CD4-positive, alpha-beta T cell treated with Interleukin-1 beta for 1 hour (primary cell): ENCODE results near the gene STRN.
"Not testable (repeated sequence)": the region's sequence is repeated elsewhere in the genome, so short reads cannot be mapped to it uniquely, and the experiment has no call there.

ENCODE experiments used
- DNase-seq, 2 donors: peaks; one replicate each; pipeline ENCODE4 v3.0.0-alpha.2; 2020 to 2022

The STRN gene

GRCh38 chr2:36824683-36825082 is 141.7 kb downstream of the STRN start:
- DNase-seq: not testable (repeated sequence)

GRCh38 chr2:36824273-36824672 is 142.1 kb downstream of the STRN start:
- no peak for DNase-seq

- DNase-seq: no peak
Observed at GRCh38 chr2:36823862-36824261, 142.5 kb downstream of the STRN start.

- DNase-seq: no peak
Observed at GRCh38 chr2:36820942-36821605, 145.3 kb downstream of the STRN start.

- DNase-seq: no peak
Observed at GRCh38 chr2:36819095-36819711, 147.1 kb downstream of the STRN start.

GRCh38 chr2:36818542-36818941 is 147.8 kb downstream of the STRN start:
- DNase-seq: no peak

- DNase-seq: no peak
Observed at GRCh38 chr2:36812196-36812595, 154.1 kb downstream of the STRN start.

- no peak for DNase-seq
Observed at GRCh38 chr2:36811071-36811470, 155.3 kb downstream of the STRN start.

- DNase-seq: no peak
Observed at GRCh38 chr2:36809069-36809445, 157.3 kb downstream of the STRN start.

DNA sequence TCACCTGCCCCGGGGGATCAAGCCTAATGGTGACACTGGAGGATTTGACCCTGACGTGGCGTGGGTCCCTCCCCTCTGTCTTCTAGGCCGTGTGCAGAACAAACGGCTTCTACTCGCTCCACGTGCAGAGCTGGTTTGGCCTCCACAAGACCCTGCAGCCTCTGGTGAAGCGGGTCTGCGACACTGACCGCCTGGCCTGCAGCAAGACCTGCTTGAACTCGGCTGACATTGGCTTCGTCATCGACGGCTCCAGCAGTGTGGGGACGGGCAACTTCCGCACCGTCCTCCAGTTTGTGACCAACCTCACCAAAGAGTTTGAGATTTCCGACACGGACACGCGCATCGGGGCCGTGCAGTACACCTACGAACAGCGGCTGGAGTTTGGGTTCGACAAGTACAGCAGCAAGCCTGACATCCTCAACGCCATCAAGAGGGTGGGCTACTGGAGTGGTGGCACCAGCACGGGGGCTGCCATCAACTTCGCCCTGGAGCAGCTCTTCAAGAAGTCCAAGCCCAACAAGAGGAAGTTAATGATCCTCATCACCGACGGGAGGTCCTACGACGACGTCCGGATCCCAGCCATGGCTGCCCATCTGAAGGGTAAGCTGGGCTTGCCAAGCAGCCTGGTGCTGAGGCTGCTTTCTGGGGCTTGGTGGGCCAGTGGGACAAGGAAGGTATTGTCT is 157.8 kb downstream of the STRN start:
- no peak for DNase-seq

- DNase-seq: no peak
Observed at GRCh38 chr2:36807223-36807886, 159.0 kb downstream of the STRN start.

- DNase-seq: no peak
Observed at GRCh38 chr2:36805635-36806224, 160.6 kb downstream of the STRN start.

DNA sequence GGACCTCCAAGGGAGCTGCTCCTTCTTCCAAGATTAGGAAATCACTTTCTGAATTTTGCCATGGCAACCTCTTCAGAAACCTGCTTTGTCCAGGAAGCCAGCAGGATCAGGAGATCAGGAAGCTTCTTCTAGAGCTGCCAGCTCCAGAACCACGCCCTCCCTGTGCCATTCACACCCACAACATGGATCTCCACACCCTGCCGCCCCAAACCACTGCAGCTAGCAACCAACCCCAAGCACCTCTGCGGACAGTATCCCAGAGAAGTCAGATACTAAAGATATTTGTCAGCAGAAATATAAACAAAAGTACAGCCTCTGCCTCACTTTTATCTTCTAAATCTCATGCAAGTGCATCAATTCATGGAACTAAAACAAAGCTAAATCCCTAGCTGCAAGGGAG is 163.4 kb downstream of the STRN start:
- DNase-seq: no peak

DNA sequence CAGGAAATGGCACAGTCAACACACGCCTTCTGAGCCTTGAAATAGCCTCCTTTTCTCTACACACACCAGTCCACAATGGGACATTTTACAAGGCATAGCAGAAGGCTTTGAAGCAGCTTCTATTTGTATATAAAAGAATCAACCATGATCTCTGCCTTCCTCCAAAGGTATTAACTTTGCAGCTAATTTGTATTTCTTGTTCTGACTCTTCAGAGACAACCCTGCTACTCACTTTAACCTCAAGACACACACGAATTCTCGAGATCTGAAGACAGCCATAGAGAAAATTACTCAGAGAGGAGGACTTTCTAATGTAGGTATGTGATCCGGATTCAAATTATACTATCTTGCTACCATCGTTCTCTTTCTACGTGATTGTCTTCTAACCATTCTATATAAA is 165.2 kb downstream of the STRN start:
- no peak for DNase-seq

DNA sequence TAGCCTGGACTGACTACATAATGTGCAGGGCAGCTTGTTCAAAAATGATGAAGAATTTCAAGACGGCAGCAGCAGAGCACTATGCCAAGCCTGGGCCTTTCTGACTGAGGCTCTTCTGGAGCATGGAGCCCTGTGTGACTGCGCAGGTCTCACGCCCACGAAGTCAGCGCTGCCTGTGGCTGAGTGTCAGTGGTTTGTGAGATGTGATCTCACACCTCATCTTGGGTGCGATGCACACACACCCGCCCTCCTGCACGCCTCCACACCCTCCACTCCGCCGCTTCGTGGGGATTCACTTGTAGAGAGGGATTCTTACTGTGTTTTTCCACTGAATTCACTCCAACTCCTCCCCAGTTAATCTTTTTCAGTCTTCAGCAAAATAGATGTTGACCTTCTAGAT is 166.0 kb downstream of the STRN start:
- DNase-seq: peak; percentile 48 to 53

- DNase-seq: peak; percentile 22 to 29
Observed at GRCh38 chr2:36798724-36799123, 167.6 kb downstream of the STRN start.

- DNase-seq: no peak
Observed at GRCh38 chr2:36797324-36798070, 168.8 kb downstream of the STRN start.
